Neuronal stem cell (in vitro differentiated cells): ENCODE data around the gene MAFG.

ENCODE experiments used
- DNase-seq: peaks from one replicate; pipeline ENCODE4 v3.0.0-alpha.2; 2013; ENCODE audit warnings: low spot score
- H2AFZ ChIP-seq: one replicate; pipeline ENCODE4 v1.6.1; 2013; ENCODE audit warnings: mild to moderate bottlenecking, low read length, inconsistent platforms
- H2AK5ac ChIP-seq: 2 replicates; pipeline ENCODE4 v1.6.1; 2013; ENCODE audit warnings: low read depth, mild to moderate bottlenecking, inconsistent platforms, low read length, moderate library complexity, mixed read lengths
- H2BK120ac ChIP-seq: 2 replicates; pipeline ENCODE4 v1.6.1; 2013; ENCODE audit warnings: low read depth, mild to moderate bottlenecking, inconsistent platforms, low read length, moderate library complexity, mixed read lengths
- H2BK12ac ChIP-seq: one replicate; pipeline ENCODE4 v1.6.1; 2013; ENCODE audit warnings: low read length, inconsistent platforms
- H2BK15ac ChIP-seq: 2 replicates; pipeline ENCODE4 v1.6.1; 2013; ENCODE audit warnings: mild to moderate bottlenecking, low read length, inconsistent platforms, mixed read lengths
- H2BK5ac ChIP-seq: one replicate; pipeline ENCODE4 v1.6.1; 2013; ENCODE audit warnings: inconsistent platforms, mild to moderate bottlenecking, low read length, moderate library complexity
- H3K14ac ChIP-seq: one replicate; pipeline ENCODE4 v1.6.1; 2013; ENCODE audit warnings: low read length, inconsistent platforms
- H3K18ac ChIP-seq: 2 replicates; pipeline ENCODE4 v1.6.1; 2013; ENCODE audit warnings: low read length, inconsistent platforms
- H3K23ac ChIP-seq: 2 replicates; pipeline ENCODE4 v1.6.1; 2013; ENCODE audit warnings: low read depth, mild to moderate bottlenecking, mixed read lengths, low read length, inconsistent platforms; ENCODE audit not compliant: poor library complexity
- H3K27ac ChIP-seq: replicated peaks from 3 replicates; pipeline ENCODE4 v1.5.1; 2013; ENCODE audit warnings: low read length, inconsistent platforms
- H3K27me3 ChIP-seq, 3 experiments: 2 replicates each; pipeline ENCODE4 v1.6.1; 2013; ENCODE audit warnings: low read length in 3 of 3, mild to moderate bottlenecking in 2 of 3, inconsistent platforms in 1 of 3, low read depth in 1 of 3, mixed read lengths in 1 of 3, moderate library complexity in 1 of 3; ENCODE audit not compliant: control insufficient read depth in 3 of 3, insufficient read depth in 3 of 3
- H3K36me3 ChIP-seq, 2 donors: replicated peaks in 1 of 2; 2 replicates each; pipeline ENCODE4 v1.6.1; 2013; ENCODE audit warnings: low read length in 2 of 2; ENCODE audit not compliant: control insufficient read depth in 2 of 2, insufficient read depth in 2 of 2
- H3K4ac ChIP-seq: 2 replicates; pipeline ENCODE4 v1.6.1; 2013; ENCODE audit warnings: inconsistent platforms, mild to moderate bottlenecking, low read length, moderate library complexity
- H3K4me1 ChIP-seq, 2 donors: 1 replicate in 1 of 2; 2 replicates in 1 of 2; pipeline ENCODE4 v1.6.1; 2013; ENCODE audit warnings: low read length in 2 of 2, low read depth in 1 of 2; ENCODE audit not compliant: control insufficient read depth in 2 of 2, insufficient read depth in 1 of 2
- H3K4me2 ChIP-seq: one replicate; pipeline ENCODE4 v1.6.1; 2013; ENCODE audit warnings: mild to moderate bottlenecking, low read length, inconsistent platforms; ENCODE audit not compliant: insufficient read depth, poor library complexity, severe bottlenecking
- H3K4me3 ChIP-seq, 2 donors: 2 replicates each; pipeline ENCODE4 v1.5.1; 2013; ENCODE audit warnings: low read length in 2 of 2, mild to moderate bottlenecking in 2 of 2, inconsistent platforms in 1 of 2, moderate library complexity in 1 of 2
- H3K79me1 ChIP-seq: one replicate; pipeline ENCODE4 v1.6.1; 2013; ENCODE audit warnings: low read depth, mild to moderate bottlenecking, inconsistent platforms, low read length, moderate library complexity
- H3K9ac ChIP-seq: one replicate; pipeline ENCODE4 v1.6.1; 2013; ENCODE audit warnings: mild to moderate bottlenecking, low read depth, low read length, inconsistent platforms; ENCODE audit not compliant: poor library complexity
- H3K9me3 ChIP-seq, 2 donors: replicated peaks in 1 of 2; 2 replicates each; pipeline versions ENCODE3 to v1.6.1; 2013; ENCODE audit warnings: low read length in 2 of 2, mild to moderate bottlenecking in 2 of 2, inconsistent platforms in 1 of 2, low read depth in 1 of 2, mixed read lengths in 1 of 2, moderate library complexity in 1 of 2; ENCODE audit not compliant: control insufficient read depth in 2 of 2, insufficient read depth in 1 of 2
- H4K8ac ChIP-seq: one replicate; pipeline ENCODE4 v1.6.1; 2013; ENCODE audit warnings: low read depth, mild to moderate bottlenecking, inconsistent platforms, low read length, moderate library complexity
- H4K91ac ChIP-seq: one replicate; pipeline ENCODE4 v1.6.1; 2013; ENCODE audit warnings: low read length, low read depth, mild to moderate bottlenecking, inconsistent platforms; ENCODE audit not compliant: poor library complexity
- WGBS, 2 donors: extraction: QIAGEN DNeasy Blood & Tissue Kit; methylation state at CpG; one replicate each; pipeline ENCODE4 v1.1.7; 2013; ENCODE audit warnings: missing lambda C conversion rate in 2 of 2, mixed read lengths in 1 of 2; ENCODE audit not compliant: insufficient read length in 2 of 2, insufficient replicate concordance in 1 of 2; ENCODE audit errors: extremely low coverage in 2 of 2; 5-methylcytosine and 5-hydroxymethylcytosine counted together

MAFG gene

DNA sequence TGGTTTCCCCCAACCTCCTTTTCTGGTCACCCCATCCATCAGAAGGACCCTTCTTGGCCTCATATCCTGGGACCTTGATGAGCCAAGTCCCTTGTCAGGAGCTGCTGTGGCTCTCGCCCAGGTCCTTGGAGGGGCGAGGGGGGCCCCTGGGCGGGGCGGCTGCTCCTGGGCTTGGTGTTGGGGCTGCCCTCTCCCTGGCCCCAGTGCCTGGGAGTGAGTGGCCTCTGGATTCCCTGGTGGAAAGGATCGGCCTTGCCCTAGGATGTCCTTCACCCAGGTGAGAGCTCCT is 39.7 kb upstream of the MAFG start:
- peak overlapping the region; percentile 84 for H2BK5ac ChIP-seq
- peaks cover 16 to 35% of the 10 kb centered on the region in 2 donors for H3K4me1 ChIP-seq
- no peak overlapping the region for H3K4me3 ChIP-seq
- peaks cover 8 to 42% (median 25%) of the 10 kb centered on the region in 3 experiments for H3K27me3 ChIP-seq
- peak overlapping the region; percentile 94 for H4K91ac ChIP-seq
- no peak overlapping the region for H3K9ac ChIP-seq
- no peaks in the 10 kb centered on the region for H3K36me3 ChIP-seq
- H2BK15ac ChIP-seq, result peak overlapping the region; percentile 100
- peaks cover 1% of the 10 kb centered on the region for H3K79me1 ChIP-seq
- H2AK5ac ChIP-seq, result peak overlapping the region; percentile 16
- peak overlapping the region; percentile 55 for H3K23ac ChIP-seq
- peak overlapping the region; percentile 96 for H2BK120ac ChIP-seq
- WGBS, 2 donors, result no CpG with 5 or more reads among the region's 5 CpGs
- no peak for DNase-seq
- H3K14ac ChIP-seq, result no peak overlapping the region
- no peak overlapping the region for H3K4ac ChIP-seq
- no peak overlapping the region for H3K27ac ChIP-seq
- H2BK12ac ChIP-seq, result peak overlapping the region; percentile 4
- H4K8ac ChIP-seq, result no peak overlapping the region
- H3K9me3 ChIP-seq, result no peaks in the 10 kb centered on the region
- peak overlapping the region; percentile 12 for H3K4me2 ChIP-seq
- H2AFZ ChIP-seq, result peak overlapping the region; percentile 61
- H3K18ac ChIP-seq, result peak overlapping the region; percentile 50

DNA sequence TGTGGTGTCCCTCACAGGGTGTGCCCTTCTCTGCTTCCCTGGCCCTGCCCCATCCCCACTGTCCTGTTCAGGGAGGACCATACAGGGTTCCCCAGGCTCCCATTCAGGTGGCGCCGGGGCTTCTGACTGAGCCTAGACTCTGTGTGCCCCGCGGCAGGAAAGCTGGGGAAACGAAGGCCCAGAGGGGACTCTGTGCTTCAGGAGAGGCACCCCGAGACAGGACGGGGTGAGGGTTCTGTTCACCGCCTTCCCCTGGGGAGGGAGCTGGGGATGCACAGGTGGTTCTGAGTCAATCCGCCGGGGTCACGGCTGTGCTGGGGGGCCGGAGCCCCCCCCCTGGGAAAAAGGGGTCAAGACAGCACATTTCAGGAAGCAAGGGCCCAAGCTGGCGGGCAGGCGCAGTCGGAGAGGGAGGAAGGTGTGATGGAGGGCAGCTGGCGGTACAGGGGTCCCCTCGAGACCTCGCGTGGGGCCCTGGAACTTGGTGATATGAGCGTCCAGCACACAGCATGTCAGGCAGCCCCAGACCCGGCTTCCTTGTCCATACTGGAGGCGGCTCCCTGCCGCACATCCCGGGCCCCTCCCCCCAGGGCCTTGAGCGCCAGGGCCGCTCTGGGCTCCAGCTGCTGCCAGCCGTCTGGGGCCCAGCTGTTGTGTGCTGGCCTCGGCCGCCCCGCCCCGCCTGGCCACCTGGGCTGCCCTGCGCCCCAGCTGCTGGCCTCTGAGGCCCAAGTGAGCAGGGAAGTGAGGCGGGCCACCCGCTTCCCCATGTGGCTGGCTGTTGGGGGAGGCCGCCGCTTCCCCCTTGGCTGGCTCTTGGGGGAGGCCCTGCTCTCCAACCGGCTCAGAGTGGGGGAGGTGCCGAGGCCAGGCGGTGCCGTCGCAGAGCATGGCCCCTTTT is 39.1 kb upstream of the MAFG start:
- Histone ChIP-seq H2AFZ (peak overlapping the region; percentile 61), H3K4me1 (peaks cover 18 to 36% of the 10 kb centered on the region in 2 donors), H3K18ac (peak overlapping the region; percentile 50), H3K9me3 (no peaks in the 10 kb centered on the region), H3K23ac (peak overlapping the region; percentile 43), H2BK5ac (peak overlapping the region; percentile 84), H4K8ac (no peak overlapping the region), H2AK5ac (peak overlapping the region; percentile 16), H3K79me1 (peaks cover 1% of the 10 kb centered on the region), H3K4me3 (no peak overlapping the region), H3K9ac (peak overlapping the region; percentile 70), H2BK12ac (peak overlapping the region; percentile 86), H2BK15ac (peak overlapping the region; percentile 100), H3K36me3 (no peaks in the 10 kb centered on the region), H3K4ac (peak overlapping the region; percentile 66), H3K27ac (no peak overlapping the region), H2BK120ac (peak overlapping the region; percentile 96), H3K4me2 (peak overlapping the region; percentile 12), H3K27me3 (peaks cover 13 to 48% (median 31%) of the 10 kb centered on the region in 3 experiments), H4K91ac (no peak overlapping the region), H3K14ac (peak overlapping the region; percentile 2)
- no CpG with 5 or more reads among the region's 41 CpGs for WGBS, 2 donors
- no peak for DNase-seq

DNA sequence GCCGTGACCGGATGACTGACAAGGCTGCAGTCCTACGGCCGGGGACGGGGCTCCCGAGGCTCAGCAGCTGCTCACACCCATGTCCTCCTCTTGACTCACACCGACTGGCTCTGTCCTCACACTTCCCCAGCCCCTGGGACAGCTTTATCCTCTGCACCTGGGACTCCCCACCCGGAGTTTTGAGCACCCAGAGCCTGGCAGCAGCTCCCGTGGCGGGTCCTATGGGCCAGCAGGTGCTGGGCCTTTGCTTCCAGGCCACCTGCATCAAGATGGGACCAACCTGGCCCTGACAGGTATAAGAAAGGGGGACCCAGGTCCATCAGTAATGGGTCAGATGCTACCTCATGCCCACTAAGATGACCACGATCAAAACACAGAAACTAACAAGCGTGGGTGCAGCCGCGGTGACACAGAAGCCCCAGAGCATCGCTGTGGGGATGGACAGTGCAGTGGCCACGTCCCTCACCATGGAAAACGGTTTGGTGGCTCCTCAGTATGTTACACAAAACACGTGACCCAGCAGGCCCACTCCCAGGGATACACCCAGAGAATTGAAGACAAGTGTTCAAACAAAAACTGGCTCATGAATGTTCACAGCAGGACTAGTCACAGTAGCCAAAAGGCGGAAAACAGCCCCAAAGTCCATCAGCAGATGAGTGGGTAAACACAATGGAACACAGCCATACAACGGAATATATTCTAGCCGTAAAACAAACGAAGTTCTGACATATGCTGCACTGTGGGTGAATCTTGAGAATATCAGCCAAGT is 36.7 kb upstream of the MAFG start:
- Histone ChIP-seq H3K4me2 (no peak overlapping the region), H3K36me3 (no peaks in the 10 kb centered on the region), H3K27me3 (peaks cover 26 to 67% (median 53%) of the 10 kb centered on the region in 3 experiments), H4K91ac (no peak overlapping the region), H3K14ac (no peak overlapping the region), H3K18ac (no peak overlapping the region), H2BK12ac (no peak overlapping the region), H2AK5ac (peak overlapping the region; percentile 35), H3K79me1 (peaks cover 1% of the 10 kb centered on the region), H2AFZ (no peak overlapping the region), H4K8ac (no peak overlapping the region), H2BK15ac (peak overlapping the region; percentile 10), H3K4me1 (peaks cover 18 to 36% of the 10 kb centered on the region in 2 donors), H3K9ac (no peak overlapping the region), H3K27ac (no peak overlapping the region), H2BK5ac (no peak overlapping the region), H2BK120ac (no peak overlapping the region), H3K4me3 (no peak overlapping the region), H3K23ac (no peak overlapping the region), H3K4ac (no peak overlapping the region), H3K9me3 (no peaks in the 10 kb centered on the region)
- no peak for DNase-seq
- WGBS, 2 donors, result no CpG with 5 or more reads among the region's 22 CpGs
